ENCODE measurements around the gene DNAH14. TPM values are rescaled to one million over a fixed set of nuclear protein-coding genes. Genes with fewer than 3 reads are reported as not detected.

Gene DNAH14
- total and polyA plus RNA-seq, 9 donors = 3.7 to 61.4 (median 24.2) TPM

DNA sequence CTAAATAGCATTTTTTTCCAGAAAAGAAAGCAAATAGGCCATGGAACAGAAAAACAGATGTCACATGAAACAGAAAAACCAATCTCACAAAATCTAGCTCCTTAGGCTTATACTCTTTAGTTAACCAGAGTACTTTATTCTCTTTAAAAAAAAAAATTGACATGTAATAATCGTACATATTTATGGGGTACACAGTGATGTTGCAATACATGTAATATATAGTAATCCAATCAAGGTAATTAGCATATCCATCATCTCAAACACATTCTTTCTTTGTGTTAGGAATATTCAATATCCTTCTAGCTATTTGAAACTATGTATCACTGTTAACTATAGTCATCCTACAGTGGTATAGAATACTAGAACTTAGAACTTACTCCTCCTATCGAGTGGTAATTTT is 478.3 kb downstream of the DNAH14 start:
- no peak for DNase-seq
- Histone ChIP-seq H3K9me3 (no peaks in the 10 kb centered on the region), H3K4me3 (no peak overlapping the region), H3K4me1 (ENCODE audit: insufficient read depth) (no peaks in the 10 kb centered on the region), H3K27me3 (no peaks in the 10 kb centered on the region), H3K27ac (no peak overlapping the region), H3K36me3 (no peaks in the 10 kb centered on the region)
- intact Hi-C loops (cut with DNase I) = no loop called here
- TF ChIP-seq, protein P1, sequence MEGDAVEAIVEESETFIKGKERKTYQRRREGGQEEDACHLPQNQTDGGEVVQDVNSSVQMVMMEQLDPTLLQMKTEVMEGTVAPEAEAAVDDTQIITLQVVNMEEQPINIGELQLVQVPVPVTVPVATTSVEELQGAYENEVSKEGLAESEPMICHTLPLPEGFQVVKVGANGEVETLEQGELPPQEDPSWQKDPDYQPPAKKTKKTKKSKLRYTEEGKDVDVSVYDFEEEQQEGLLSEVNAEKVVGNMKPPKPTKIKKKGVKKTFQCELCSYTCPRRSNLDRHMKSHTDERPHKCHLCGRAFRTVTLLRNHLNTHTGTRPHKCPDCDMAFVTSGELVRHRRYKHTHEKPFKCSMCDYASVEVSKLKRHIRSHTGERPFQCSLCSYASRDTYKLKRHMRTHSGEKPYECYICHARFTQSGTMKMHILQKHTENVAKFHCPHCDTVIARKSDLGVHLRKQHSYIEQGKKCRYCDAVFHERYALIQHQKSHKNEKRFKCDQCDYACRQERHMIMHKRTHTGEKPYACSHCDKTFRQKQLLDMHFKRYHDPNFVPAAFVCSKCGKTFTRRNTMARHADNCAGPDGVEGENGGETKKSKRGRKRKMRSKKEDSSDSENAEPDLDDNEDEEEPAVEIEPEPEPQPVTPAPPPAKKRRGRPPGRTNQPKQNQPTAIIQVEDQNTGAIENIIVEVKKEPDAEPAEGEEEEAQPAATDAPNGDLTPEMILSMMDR (IDR thresholded peaks at IDR 0.05) = no peak
- TF ChIP-seq POLR2A (IDR thresholded peaks at IDR 0.05) = no peak
- no peak for TF ChIP-seq EP300 (IDR thresholded peaks at IDR 0.05)
- WGBS, 3 donors = 96 to 98% (median 96%) methylated on average over 2 of the region's 2 CpGs

DNA sequence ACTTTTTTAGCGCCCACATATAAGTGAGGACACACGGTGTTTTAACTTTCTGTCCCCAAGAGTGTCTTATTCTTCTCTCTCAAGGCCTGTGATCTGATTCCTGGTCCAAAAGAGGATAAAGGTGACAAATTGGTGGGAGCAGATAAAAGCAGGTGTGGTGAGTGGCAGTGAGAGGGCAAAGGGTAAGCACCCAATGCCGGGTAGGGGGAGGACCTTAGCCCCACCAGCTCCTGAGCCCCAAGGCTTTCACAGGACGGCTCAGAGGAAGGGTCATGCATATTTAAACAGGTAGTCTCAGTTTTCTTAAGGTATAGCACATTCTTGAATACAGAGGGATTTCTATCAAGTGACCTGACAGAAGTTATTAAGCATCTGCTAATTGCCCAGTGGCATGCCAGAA is 478.8 kb downstream of the DNAH14 start:
- WGBS, 3 donors = 95 to 96% (median 96%) methylated on average over 4 of the region's 4 CpGs
- H3K4me3 ChIP-seq = no peak overlapping the region
- H3K27me3 ChIP-seq = no peaks in the 10 kb centered on the region
- no peaks in the 10 kb centered on the region for H3K4me1 ChIP-seq (ENCODE audit: insufficient read depth)
- H3K9me3 ChIP-seq = no peaks in the 10 kb centered on the region
- TF ChIP-seq, protein P1 (IDR thresholded peaks at IDR 0.05) = no peak
- TF ChIP-seq EP300 (IDR thresholded peaks at IDR 0.05) (no peak), POLR2A (IDR thresholded peaks at IDR 0.05) (no peak)
- no peak for DNase-seq
- H3K27ac ChIP-seq = no peak overlapping the region
- intact Hi-C loops (cut with DNase I) = no loop called here
- no peaks in the 10 kb centered on the region for H3K36me3 ChIP-seq

DNA sequence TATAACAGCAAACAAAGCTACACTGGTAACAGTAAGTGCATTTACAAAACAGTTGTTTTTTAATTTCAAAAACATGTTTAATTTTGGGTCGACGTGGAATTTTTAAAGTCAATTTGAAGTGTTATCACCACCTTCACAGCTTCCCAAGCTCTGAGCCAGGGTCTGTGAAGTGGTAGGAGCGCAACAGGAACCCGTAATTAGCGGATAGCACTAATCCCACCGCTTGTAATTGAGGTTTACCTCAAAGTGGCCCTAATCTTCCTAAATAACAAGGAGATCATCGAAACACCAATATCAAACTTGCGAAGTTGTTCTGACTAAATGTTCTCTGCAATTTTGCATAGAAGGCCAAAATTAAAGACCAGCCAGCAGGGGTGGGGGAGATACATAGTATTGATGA is 479.6 kb downstream of the DNAH14 start:
- 88 to 92% (median 90%) methylated on average over 8 of the region's 8 CpGs for WGBS, 3 donors
- no peaks in the 10 kb centered on the region for H3K9me3 ChIP-seq
- H3K27me3 ChIP-seq = no peaks in the 10 kb centered on the region
- no peaks in the 10 kb centered on the region for H3K4me1 ChIP-seq (ENCODE audit: insufficient read depth)
- H3K27ac ChIP-seq = no peak overlapping the region
- no peak for DNase-seq
- TF ChIP-seq, protein P1 (IDR thresholded peaks at IDR 0.05) = no peak
- TF ChIP-seq EP300 (IDR thresholded peaks at IDR 0.05) (no peak), POLR2A (IDR thresholded peaks at IDR 0.05) (no peak)
- intact Hi-C loops (cut with DNase I) = no loop called here
- no peaks in the 10 kb centered on the region for H3K36me3 ChIP-seq
- no peak overlapping the region for H3K4me3 ChIP-seq

DNA sequence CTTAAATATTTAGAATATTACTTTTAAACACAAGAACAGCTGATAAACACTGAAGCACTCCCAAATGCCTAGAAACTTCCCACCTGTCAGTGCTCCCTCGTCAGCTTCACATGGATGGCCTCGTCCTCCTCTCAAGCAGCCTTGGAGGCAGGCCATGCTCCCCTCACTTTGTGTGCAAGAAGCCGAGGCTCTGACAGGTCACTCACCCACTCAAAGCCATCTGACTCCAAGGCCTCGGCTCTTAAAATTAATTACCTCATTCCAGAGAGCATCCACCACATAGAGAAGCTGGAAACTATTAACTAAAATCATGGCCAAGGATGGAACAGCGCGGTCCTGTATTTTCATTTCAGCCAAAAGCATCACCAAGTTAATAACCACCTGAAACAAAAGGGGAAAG is 480.6 kb downstream of the DNAH14 start:
- no peaks in the 10 kb centered on the region for H3K36me3 ChIP-seq

More for the DNA sequence above, 480.6 kb downstream of the DNAH14 start:
- Histone ChIP-seq H3K4me1 (ENCODE audit: insufficient read depth) (no peaks in the 10 kb centered on the region), H3K4me3 (no peak overlapping the region), H3K27me3 (no peaks in the 10 kb centered on the region), H3K27ac (no peak overlapping the region), H3K9me3 (no peaks in the 10 kb centered on the region)
- no peak for DNase-seq
- intact Hi-C loops (cut with DNase I) = no loop called here
- no peak for TF ChIP-seq EP300 (IDR thresholded peaks at IDR 0.05)
- TF ChIP-seq, protein P1 (IDR thresholded peaks at IDR 0.05) = no peak
- TF ChIP-seq POLR2A (IDR thresholded peaks at IDR 0.05) = no peak
- WGBS, 3 donors = 22 to 31% (median 25%) methylated on average over 6 of the region's 6 CpGs
